ENCODE data around the gene PBX2.

The PBX2 gene

GRCh38 chr6:32184084-32184640 lies 5.8 kb downstream of the PBX2 start, which contains the start of gene AGER:
AGER (minus strand) TSS chr6:32184253; CDS start chr6:32184222, 31 bp downstream.
- Histone ChIP-seq H3K9ac (ENCODE audit: insufficient read length) (no peak within 1 kb of the TSS), H3K36me3 (ENCODE audit: insufficient read depth, low read length) (peaks cover 46% of the 10 kb centered on the region), H3K4me3 (no peak within 1 kb of the TSS), H3K9me3 (ENCODE audit: low read depth, low read length) (no peaks in the 10 kb centered on the region), H3K27ac (peak within 1 kb of the TSS; percentile 63; the same call in 1 of the 2 replicates)
- DNase-seq (ENCODE audit: low read depth, low spot score) = no peak
- TF ChIP-seq POLR2AphosphoS5 (IDR thresholded peaks at IDR 0.05; ENCODE audit: borderline replicate concordance, low read depth, low read length) = peak; percentile 41
- no peak for TF ChIP-seq EZH2 (IDR thresholded peaks at IDR 0.05)
- no peak for TF ChIP-seq FOXP2 (optimal IDR thresholded peaks at IDR 0.05; ENCODE audit: control extremely low read depth, extremely low read length, insufficient read depth)

- Histone ChIP-seq H3K27ac (peak overlapping the region; percentile 63; the same call in 1 of the 2 replicates), H3K9me3 (ENCODE audit: low read depth, low read length) (no peaks in the 10 kb centered on the region), H3K36me3 (ENCODE audit: insufficient read depth, low read length) (peaks cover 46% of the 10 kb centered on the region), H3K9ac (ENCODE audit: insufficient read length) (no peak overlapping the region), H3K4me3 (no peak overlapping the region)
- TF ChIP-seq POLR2AphosphoS5 (IDR thresholded peaks at IDR 0.05; ENCODE audit: borderline replicate concordance, low read depth, low read length) (peak; percentile 10; the same call in 1 of the 2 replicates), EZH2 (IDR thresholded peaks at IDR 0.05) (no peak), FOXP2 (optimal IDR thresholded peaks at IDR 0.05; ENCODE audit: control extremely low read depth, extremely low read length, insufficient read depth) (no peak)
- DNase-seq (ENCODE audit: low read depth, low spot score) = no peak
Observed at GRCh38 chr6:32183483-32184083, 6.4 kb downstream of the PBX2 start.

- no peak for DNase-seq (ENCODE audit: low read depth, low spot score)
- Histone ChIP-seq H3K9me3 (ENCODE audit: low read depth, low read length) (no peaks in the 10 kb centered on the region), H3K27ac (peak overlapping the region; percentile 63; the same call in 1 of the 2 replicates), H3K9ac (ENCODE audit: insufficient read length) (no peak overlapping the region), H3K4me3 (no peak overlapping the region), H3K36me3 (ENCODE audit: insufficient read depth, low read length) (peaks cover 42% of the 10 kb centered on the region)
- 0 out of 2 replicates have a peak, but pooled peaks have one; percentile 2 for TF ChIP-seq POLR2AphosphoS5 (IDR thresholded peaks at IDR 0.05; ENCODE audit: borderline replicate concordance, low read depth, low read length)
- TF ChIP-seq FOXP2 (optimal IDR thresholded peaks at IDR 0.05; ENCODE audit: control extremely low read depth, extremely low read length, insufficient read depth) = no peak
- no peak for TF ChIP-seq EZH2 (IDR thresholded peaks at IDR 0.05)
Observed at GRCh38 chr6:32183030-32183429, 7.0 kb downstream of the PBX2 start.

- Histone ChIP-seq H3K36me3 (ENCODE audit: insufficient read depth, low read length) (peaks cover 38% of the 10 kb centered on the region), H3K4me3 (no peak overlapping the region), H3K27ac (0 out of 2 replicates have a peak overlapping the region, but pooled peaks have one; percentile 13), H3K9ac (ENCODE audit: insufficient read length) (no peak overlapping the region), H3K9me3 (ENCODE audit: low read depth, low read length) (no peaks in the 10 kb centered on the region)
- no peak for TF ChIP-seq EZH2 (IDR thresholded peaks at IDR 0.05)
- no peak for TF ChIP-seq FOXP2 (optimal IDR thresholded peaks at IDR 0.05; ENCODE audit: control extremely low read depth, extremely low read length, insufficient read depth)
- TF ChIP-seq POLR2AphosphoS5 (IDR thresholded peaks at IDR 0.05; ENCODE audit: borderline replicate concordance, low read depth, low read length) = no peak
- no peak for DNase-seq (ENCODE audit: low read depth, low spot score)
Observed at GRCh38 chr6:32182555-32182981, 7.4 kb downstream of the PBX2 start.

- DNase-seq (ENCODE audit: low read depth, low spot score) = no peak
- Histone ChIP-seq H3K9ac (ENCODE audit: insufficient read length) (no peak overlapping the region), H3K36me3 (ENCODE audit: insufficient read depth, low read length) (peaks cover 32% of the 10 kb centered on the region), H3K4me3 (no peak overlapping the region), H3K27ac (no peak overlapping the region), H3K9me3 (ENCODE audit: low read depth, low read length) (no peaks in the 10 kb centered on the region)
- TF ChIP-seq EZH2 (IDR thresholded peaks at IDR 0.05) (no peak), FOXP2 (optimal IDR thresholded peaks at IDR 0.05; ENCODE audit: control extremely low read depth, extremely low read length, insufficient read depth) (no peak), POLR2AphosphoS5 (IDR thresholded peaks at IDR 0.05; ENCODE audit: borderline replicate concordance, low read depth, low read length) (no peak)
Observed at GRCh38 chr6:32181915-32182529, 8.0 kb downstream of the PBX2 start.

GRCh38 chr6:32181148-32181702 lies 8.8 kb downstream of the PBX2 start:
- no peaks in the 10 kb centered on the region for H3K9me3 ChIP-seq (ENCODE audit: low read depth, low read length)
- no peak for TF ChIP-seq FOXP2 (optimal IDR thresholded peaks at IDR 0.05; ENCODE audit: control extremely low read depth, extremely low read length, insufficient read depth)
- no peak for TF ChIP-seq EZH2 (IDR thresholded peaks at IDR 0.05)
- no peak for TF ChIP-seq POLR2AphosphoS5 (IDR thresholded peaks at IDR 0.05; ENCODE audit: borderline replicate concordance, low read depth, low read length)
- H3K27ac ChIP-seq = no peak overlapping the region
- peaks cover 25% of the 10 kb centered on the region; the same call in 1 of the 2 replicates for H3K36me3 ChIP-seq (ENCODE audit: insufficient read depth, low read length)
- no peak overlapping the region for H3K9ac ChIP-seq (ENCODE audit: insufficient read length)
- DNase-seq (ENCODE audit: low read depth, low spot score) = no peak
- H3K4me3 ChIP-seq = no peak overlapping the region

- Histone ChIP-seq H3K4me3 (no peak overlapping the region), H3K36me3 (ENCODE audit: insufficient read depth, low read length) (peaks cover 25% of the 10 kb centered on the region; the same call in 1 of the 2 replicates)
Observed at GRCh38 chr6:32179766-32180405, 10.1 kb downstream of the PBX2 start.

More at GRCh38 chr6:32179766-32180405, 10.1 kb downstream of the PBX2 start:
- Histone ChIP-seq H3K9me3 (ENCODE audit: low read depth, low read length) (no peaks in the 10 kb centered on the region), H3K27ac (no peak overlapping the region), H3K9ac (ENCODE audit: insufficient read length) (no peak overlapping the region)
- TF ChIP-seq POLR2AphosphoS5 (IDR thresholded peaks at IDR 0.05; ENCODE audit: borderline replicate concordance, low read depth, low read length) = no peak
- TF ChIP-seq FOXP2 (optimal IDR thresholded peaks at IDR 0.05; ENCODE audit: control extremely low read depth, extremely low read length, insufficient read depth) = no peak
- no peak for TF ChIP-seq EZH2 (IDR thresholded peaks at IDR 0.05)
- no peak for DNase-seq (ENCODE audit: low read depth, low spot score)

All from SK-N-MC (cell line).